Neuronal stem cell (in vitro differentiated cells): ENCODE results near the gene SMIM36.
"Not testable (repeated sequence)": the region's sequence is repeated elsewhere in the genome, so short reads cannot be mapped to it uniquely, and the experiment has no call there.

Experiments used
- DNase-seq: peaks from one replicate; pipeline ENCODE4 v3.0.0-alpha.2; 2013; ENCODE audit warnings: low spot score
- H2AFZ ChIP-seq: one replicate; pipeline ENCODE4 v1.6.1; 2013; ENCODE audit warnings: mild to moderate bottlenecking, low read length, inconsistent platforms
- H2AK5ac ChIP-seq: 2 replicates; pipeline ENCODE4 v1.6.1; 2013; ENCODE audit warnings: low read depth, mild to moderate bottlenecking, inconsistent platforms, low read length, moderate library complexity, mixed read lengths
- H2BK120ac ChIP-seq: 2 replicates; pipeline ENCODE4 v1.6.1; 2013; ENCODE audit warnings: low read depth, mild to moderate bottlenecking, inconsistent platforms, low read length, moderate library complexity, mixed read lengths
- H2BK12ac ChIP-seq: one replicate; pipeline ENCODE4 v1.6.1; 2013; ENCODE audit warnings: low read length, inconsistent platforms
- H2BK15ac ChIP-seq: 2 replicates; pipeline ENCODE4 v1.6.1; 2013; ENCODE audit warnings: mild to moderate bottlenecking, low read length, inconsistent platforms, mixed read lengths
- H2BK5ac ChIP-seq: one replicate; pipeline ENCODE4 v1.6.1; 2013; ENCODE audit warnings: inconsistent platforms, mild to moderate bottlenecking, low read length, moderate library complexity
- H3K14ac ChIP-seq: one replicate; pipeline ENCODE4 v1.6.1; 2013; ENCODE audit warnings: low read length, inconsistent platforms
- H3K18ac ChIP-seq: 2 replicates; pipeline ENCODE4 v1.6.1; 2013; ENCODE audit warnings: low read length, inconsistent platforms
- H3K23ac ChIP-seq: 2 replicates; pipeline ENCODE4 v1.6.1; 2013; ENCODE audit warnings: low read depth, mild to moderate bottlenecking, mixed read lengths, low read length, inconsistent platforms; ENCODE audit not compliant: poor library complexity
- H3K27ac ChIP-seq: replicated peaks from 3 replicates; pipeline ENCODE4 v1.5.1; 2013; ENCODE audit warnings: low read length, inconsistent platforms
- H3K27me3 ChIP-seq, 3 experiments: 2 replicates each; pipeline ENCODE4 v1.6.1; 2013; ENCODE audit warnings: low read length in 3 of 3, mild to moderate bottlenecking in 2 of 3, inconsistent platforms in 1 of 3, low read depth in 1 of 3, mixed read lengths in 1 of 3, moderate library complexity in 1 of 3; ENCODE audit not compliant: control insufficient read depth in 3 of 3, insufficient read depth in 3 of 3
- H3K36me3 ChIP-seq, 2 donors: replicated peaks in 1 of 2; 2 replicates each; pipeline ENCODE4 v1.6.1; 2013; ENCODE audit warnings: low read length in 2 of 2; ENCODE audit not compliant: control insufficient read depth in 2 of 2, insufficient read depth in 2 of 2
- H3K4ac ChIP-seq: 2 replicates; pipeline ENCODE4 v1.6.1; 2013; ENCODE audit warnings: inconsistent platforms, mild to moderate bottlenecking, low read length, moderate library complexity
- H3K4me1 ChIP-seq, 2 donors: 1 replicate in 1 of 2; 2 replicates in 1 of 2; pipeline ENCODE4 v1.6.1; 2013; ENCODE audit warnings: low read length in 2 of 2, low read depth in 1 of 2; ENCODE audit not compliant: control insufficient read depth in 2 of 2, insufficient read depth in 1 of 2
- H3K4me2 ChIP-seq: one replicate; pipeline ENCODE4 v1.6.1; 2013; ENCODE audit warnings: mild to moderate bottlenecking, low read length, inconsistent platforms; ENCODE audit not compliant: insufficient read depth, poor library complexity, severe bottlenecking
- H3K4me3 ChIP-seq, 2 donors: 2 replicates each; pipeline ENCODE4 v1.5.1; 2013; ENCODE audit warnings: low read length in 2 of 2, mild to moderate bottlenecking in 2 of 2, inconsistent platforms in 1 of 2, moderate library complexity in 1 of 2
- H3K79me1 ChIP-seq: one replicate; pipeline ENCODE4 v1.6.1; 2013; ENCODE audit warnings: low read depth, mild to moderate bottlenecking, inconsistent platforms, low read length, moderate library complexity
- H3K9ac ChIP-seq: one replicate; pipeline ENCODE4 v1.6.1; 2013; ENCODE audit warnings: mild to moderate bottlenecking, low read depth, low read length, inconsistent platforms; ENCODE audit not compliant: poor library complexity
- H3K9me3 ChIP-seq, 2 donors: replicated peaks in 1 of 2; 2 replicates each; pipeline versions ENCODE3 to v1.6.1; 2013; ENCODE audit warnings: low read length in 2 of 2, mild to moderate bottlenecking in 2 of 2, inconsistent platforms in 1 of 2, low read depth in 1 of 2, mixed read lengths in 1 of 2, moderate library complexity in 1 of 2; ENCODE audit not compliant: control insufficient read depth in 2 of 2, insufficient read depth in 1 of 2
- H4K8ac ChIP-seq: one replicate; pipeline ENCODE4 v1.6.1; 2013; ENCODE audit warnings: low read depth, mild to moderate bottlenecking, inconsistent platforms, low read length, moderate library complexity
- H4K91ac ChIP-seq: one replicate; pipeline ENCODE4 v1.6.1; 2013; ENCODE audit warnings: low read length, low read depth, mild to moderate bottlenecking, inconsistent platforms; ENCODE audit not compliant: poor library complexity
- WGBS, 2 donors: extraction: QIAGEN DNeasy Blood & Tissue Kit; methylation state at CpG; one replicate each; pipeline ENCODE4 v1.1.7; 2013; ENCODE audit warnings: missing lambda C conversion rate in 2 of 2, mixed read lengths in 1 of 2; ENCODE audit not compliant: insufficient read length in 2 of 2, insufficient replicate concordance in 1 of 2; ENCODE audit errors: extremely low coverage in 2 of 2; 5-methylcytosine and 5-hydroxymethylcytosine counted together

The SMIM36 gene

GRCh38 chr17:55448681-55449080 is 62.6 kb downstream of the SMIM36 start:
- no peaks in the 10 kb centered on the region for H3K27me3 ChIP-seq
- H3K14ac ChIP-seq, result no peak overlapping the region
- H2BK15ac ChIP-seq, result no peak overlapping the region
- DNase-seq, result no peak
- no peak overlapping the region for H2BK12ac ChIP-seq
- no peak overlapping the region for H2BK5ac ChIP-seq
- no peak overlapping the region for H3K4me2 ChIP-seq
- no peak overlapping the region for H3K9ac ChIP-seq
- no peaks in the 10 kb centered on the region for H3K9me3 ChIP-seq
- H2BK120ac ChIP-seq, result no peak overlapping the region
- no peak overlapping the region for H3K27ac ChIP-seq
- no CpG with 5 or more reads among the region's 4 CpGs for whole genome bisulfite sequencing, 2 donors
- H3K23ac ChIP-seq, result no peak overlapping the region
- no peaks in the 10 kb centered on the region for H3K36me3 ChIP-seq
- peaks cover 0 to 10% of the 10 kb centered on the region in 2 donors for H3K4me1 ChIP-seq
- H3K79me1 ChIP-seq, result no peaks in the 10 kb centered on the region
- no peak overlapping the region for H3K4me3 ChIP-seq
- no peak overlapping the region for H3K18ac ChIP-seq
- H3K4ac ChIP-seq, result no peak overlapping the region
- no peak overlapping the region for H4K8ac ChIP-seq
- H2AK5ac ChIP-seq, result no peak overlapping the region
- H4K91ac ChIP-seq, result no peak overlapping the region
- H2AFZ ChIP-seq, result no peak overlapping the region

- Histone ChIP-seq H2BK12ac (no peak overlapping the region), H4K91ac (no peak overlapping the region), H2BK5ac (no peak overlapping the region), H2AK5ac (no peak overlapping the region), H2AFZ (no peak overlapping the region), H3K36me3 (no peaks in the 10 kb centered on the region), H3K27ac (no peak overlapping the region), H2BK15ac (no peak overlapping the region), H3K9me3 (no peaks in the 10 kb centered on the region), H3K4me2 (no peak overlapping the region), H3K4me1 (peaks cover 0 to 14% of the 10 kb centered on the region in 2 donors), H3K79me1 (no peaks in the 10 kb centered on the region), H3K14ac (no peak overlapping the region), H3K27me3 (peaks cover 0 to 4% (median 0%) of the 10 kb centered on the region in 3 experiments), H3K4ac (no peak overlapping the region), H3K18ac (no peak overlapping the region), H4K8ac (no peak overlapping the region), H3K23ac (no peak overlapping the region), H2BK120ac (no peak overlapping the region), H3K9ac (no peak overlapping the region), H3K4me3 (no peak overlapping the region)
- no peak for DNase-seq
- no CpG with 5 or more reads among the region's 4 CpGs for WGBS, 2 donors
These were observed 64.6 kb downstream of the SMIM36 start for GRCh38 chr17:55446581-55447205.

GRCh38 chr17:55446004-55446403 is 65.2 kb downstream of the SMIM36 start:
- H3K79me1 ChIP-seq, H4K8ac ChIP-seq, H4K91ac ChIP-seq, H3K27me3 ChIP-seq, H3K36me3 ChIP-seq, H3K9me3 ChIP-seq, H3K23ac ChIP-seq, H3K4me3 ChIP-seq, DNase-seq, H3K4me2 ChIP-seq, H3K14ac ChIP-seq, H2AK5ac ChIP-seq, H2BK12ac ChIP-seq, H2BK120ac ChIP-seq, H3K18ac ChIP-seq, H3K27ac ChIP-seq, H2BK15ac ChIP-seq, H3K9ac ChIP-seq, H2BK5ac ChIP-seq, H2AFZ ChIP-seq, H3K4ac ChIP-seq: not testable (repeated sequence)
- whole genome bisulfite sequencing, 2 donors, result no CpG with 5 or more reads among the region's 4 CpGs
- H3K4me1 ChIP-seq, result peaks cover 0 to 14% of the 10 kb centered on the region in 2 donors

- DNase-seq, result no peak
- WGBS, 2 donors, result no CpG with 5 or more reads among the region's 6 CpGs
- H2BK15ac ChIP-seq, result no peak overlapping the region
- H3K36me3 ChIP-seq, result no peaks in the 10 kb centered on the region
- H2BK120ac ChIP-seq, result no peak overlapping the region
- no peak overlapping the region for H3K4me2 ChIP-seq
- H2BK5ac ChIP-seq, result no peak overlapping the region
- no peak overlapping the region for H3K4ac ChIP-seq
- no peak overlapping the region for H4K8ac ChIP-seq
- H3K27me3 ChIP-seq, result peaks cover 0 to 4% (median 0%) of the 10 kb centered on the region in 3 experiments
- H2AFZ ChIP-seq, result no peak overlapping the region
- no peak overlapping the region for H2AK5ac ChIP-seq
- H3K9me3 ChIP-seq, result no peaks in the 10 kb centered on the region
- H4K91ac ChIP-seq, result no peak overlapping the region
- H3K4me3 ChIP-seq, result no peak overlapping the region
- H3K14ac ChIP-seq, result no peak overlapping the region
- peaks cover 0 to 14% of the 10 kb centered on the region in 2 donors for H3K4me1 ChIP-seq
- H3K79me1 ChIP-seq, result no peaks in the 10 kb centered on the region
- no peak overlapping the region for H3K9ac ChIP-seq
- no peak overlapping the region for H3K23ac ChIP-seq
- peak overlapping the region; percentile 85 for H2BK12ac ChIP-seq
- peak overlapping the region; percentile 35 for H3K18ac ChIP-seq
- H3K27ac ChIP-seq, result peak overlapping the region; percentile 37
These were observed 66.5 kb downstream of the SMIM36 start for GRCh38 chr17:55444471-55445441.
